Stromal cell of bone marrow (primary cell): ENCODE measurements around the gene CETN3.
"Not testable (repeated sequence)": the region's sequence is repeated elsewhere in the genome, so short reads cannot be mapped to it uniquely, and the experiment has no call there.

Source experiments
- DNase-seq: peaks from one replicate; pipeline ENCODE4 v3.0.0-alpha.2; 2012; ENCODE audit warnings: low read depth

Gene CETN3

DNA sequence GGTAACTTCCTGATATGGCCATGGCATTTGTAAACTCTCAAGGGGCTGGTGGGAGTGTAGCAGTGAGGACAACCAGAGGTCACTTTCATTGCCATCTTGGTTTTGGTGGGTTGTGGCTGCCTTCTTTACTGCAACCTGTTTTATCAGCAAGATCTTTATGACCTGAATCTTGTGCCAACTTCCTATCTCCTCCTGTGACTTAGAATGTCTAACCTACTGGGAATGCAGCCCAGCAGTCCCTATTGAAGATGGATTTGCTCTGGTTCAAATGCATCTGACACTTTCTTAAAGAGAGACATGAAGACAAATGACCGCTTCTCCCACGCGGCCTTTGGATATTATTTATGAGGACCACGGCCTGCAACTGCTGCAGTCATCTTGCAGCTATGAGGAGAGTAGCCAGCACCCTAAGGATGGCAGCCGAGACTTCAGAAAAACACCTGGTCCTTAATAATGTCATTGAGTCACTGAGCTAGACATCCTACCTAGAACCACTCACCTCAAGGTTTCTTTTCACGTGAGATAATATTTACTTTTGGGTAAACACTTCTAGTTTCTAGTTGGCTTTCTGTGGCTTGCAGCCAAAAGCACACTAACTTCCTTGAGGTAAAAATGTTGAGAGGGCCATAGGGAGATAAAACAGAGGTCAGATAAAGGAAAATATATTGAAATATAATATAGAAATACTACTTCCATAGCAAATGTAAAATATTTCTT lies 28.2 kb downstream of the CETN3 start:
- no peak for DNase-seq

DNA sequence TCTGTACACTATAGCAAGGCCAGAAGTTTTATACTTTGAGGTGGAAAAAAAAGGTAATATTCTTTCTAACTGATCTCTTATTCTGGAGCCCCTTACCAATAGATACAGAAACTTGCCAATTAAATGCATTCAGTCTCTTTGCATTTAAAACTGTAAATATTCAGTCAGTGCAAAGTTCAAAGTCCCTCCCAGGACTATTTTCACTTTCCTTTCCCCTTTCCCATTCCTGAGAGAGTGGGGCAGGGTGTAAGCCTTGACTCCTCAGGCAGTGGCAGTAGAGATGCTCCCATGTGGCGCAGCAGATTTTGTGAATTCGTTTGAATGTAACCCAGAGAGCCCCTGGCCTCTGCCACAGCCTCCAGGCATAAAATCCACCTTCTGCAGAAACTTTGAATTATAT lies 29.9 kb downstream of the CETN3 start:
- no peak for DNase-seq

DNA sequence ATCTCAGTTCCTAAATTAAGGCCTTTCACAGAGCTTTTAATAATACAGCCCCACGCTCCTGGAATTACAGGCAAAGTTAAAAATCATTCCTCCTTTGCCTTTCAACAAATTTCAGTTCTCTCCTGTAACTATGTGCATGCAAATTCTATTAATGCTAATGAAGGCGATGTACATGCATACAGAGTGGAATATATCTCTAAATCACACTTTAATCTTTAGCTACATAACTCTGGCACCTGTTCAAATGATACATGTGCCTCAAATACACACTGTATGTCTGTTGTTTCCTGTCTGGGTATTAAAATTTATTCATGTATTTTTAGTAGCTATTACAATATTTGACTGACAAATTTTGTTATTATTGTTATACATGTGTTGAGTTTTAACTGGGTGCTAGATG lies 30.8 kb downstream of the CETN3 start:
- DNase-seq = no peak

DNA sequence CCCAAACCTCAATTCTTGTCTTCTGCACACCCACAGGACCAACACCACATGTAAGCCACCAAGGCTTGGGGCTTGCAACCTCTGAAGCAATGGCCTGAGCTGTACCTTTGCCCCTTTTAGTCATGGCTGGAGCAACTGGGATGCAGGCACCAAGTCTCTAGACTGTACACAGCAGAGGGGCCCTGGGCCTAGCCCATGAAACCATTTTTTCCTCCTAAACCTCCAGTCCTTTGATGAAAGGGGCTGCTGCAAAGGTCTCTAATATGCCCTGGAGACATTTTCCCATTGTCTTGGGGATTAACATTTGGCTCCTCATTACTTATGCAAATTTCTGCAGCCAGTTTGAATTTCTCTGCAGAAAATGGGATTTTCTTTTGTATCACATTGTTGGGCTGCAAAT lies 38.3 kb downstream of the CETN3 start:
- DNase-seq = not testable (repeated sequence)

DNA sequence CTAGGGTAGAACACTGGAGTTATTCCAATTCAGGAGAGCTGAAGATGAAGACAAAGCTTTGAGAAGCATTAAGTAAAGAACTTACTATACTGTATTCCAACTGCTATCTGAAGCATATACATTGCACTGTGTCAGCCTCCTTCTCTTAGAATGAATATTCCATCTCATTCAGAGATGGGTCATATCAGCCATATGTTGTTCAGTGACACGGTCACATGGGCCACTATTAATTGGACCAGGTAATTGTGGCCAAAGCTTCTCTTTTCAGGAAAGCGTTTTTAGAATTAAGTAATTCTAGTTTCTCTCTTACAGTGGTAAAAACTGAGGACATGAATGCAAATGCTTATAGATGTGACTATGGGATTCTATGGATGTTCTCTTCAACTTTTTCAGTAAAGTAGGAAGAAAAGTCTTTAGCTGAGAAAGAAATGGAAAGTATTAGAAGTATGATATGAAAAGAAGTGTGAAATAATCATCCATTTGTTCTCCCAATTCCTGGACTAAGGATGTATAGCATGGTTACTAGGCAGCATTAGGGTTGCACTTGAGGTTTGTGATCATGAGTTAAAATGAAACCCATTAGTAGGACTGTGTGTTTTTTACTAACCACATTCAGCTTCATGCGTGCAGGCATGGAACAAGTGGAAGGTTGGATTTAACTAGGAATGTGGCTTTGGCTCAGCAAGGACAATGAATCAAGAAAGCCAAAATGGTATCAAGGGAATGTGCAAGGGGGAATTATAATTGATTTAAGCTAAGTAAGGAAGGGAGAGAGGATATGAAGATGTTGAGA lies 40.9 kb downstream of the CETN3 start:
- no peak for DNase-seq

DNA sequence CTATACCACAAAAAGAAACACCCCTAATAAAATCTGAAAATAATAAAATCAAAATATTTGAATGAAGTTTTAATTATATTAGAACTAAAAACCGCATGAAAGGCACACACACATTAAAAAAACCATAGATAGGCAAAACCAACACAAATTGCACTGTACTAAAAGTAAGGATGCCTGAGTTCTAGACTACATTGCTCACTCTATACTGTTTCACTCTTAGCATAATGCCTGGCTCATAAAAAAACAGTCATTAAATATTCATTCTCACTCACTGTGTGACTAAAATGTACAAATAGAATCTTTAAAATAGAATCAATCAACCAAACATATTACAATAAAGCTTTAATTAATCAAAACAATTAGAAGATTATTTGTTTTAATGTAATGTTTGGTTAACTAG lies 41.7 kb downstream of the CETN3 start:
- no peak for DNase-seq

DNA sequence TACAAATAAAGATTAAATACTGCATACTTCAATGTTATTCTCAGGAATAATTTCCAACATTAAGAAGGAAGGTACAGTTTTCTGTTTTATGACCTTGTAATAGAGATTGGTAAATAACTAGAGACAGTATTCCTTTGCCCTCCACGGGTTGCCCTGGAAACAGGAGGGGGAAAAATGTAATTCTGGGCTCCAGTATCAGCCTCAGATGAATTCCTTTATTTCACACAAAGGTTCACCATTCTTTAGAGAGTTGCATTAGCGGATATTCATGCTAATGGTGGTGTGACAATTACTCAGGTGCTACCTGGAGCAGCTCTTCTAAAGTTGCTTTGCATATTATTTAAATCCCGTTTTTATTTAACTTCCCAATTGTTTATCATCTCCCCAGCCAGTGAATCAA lies 42.6 kb downstream of the CETN3 start:
- no peak for DNase-seq

DNA sequence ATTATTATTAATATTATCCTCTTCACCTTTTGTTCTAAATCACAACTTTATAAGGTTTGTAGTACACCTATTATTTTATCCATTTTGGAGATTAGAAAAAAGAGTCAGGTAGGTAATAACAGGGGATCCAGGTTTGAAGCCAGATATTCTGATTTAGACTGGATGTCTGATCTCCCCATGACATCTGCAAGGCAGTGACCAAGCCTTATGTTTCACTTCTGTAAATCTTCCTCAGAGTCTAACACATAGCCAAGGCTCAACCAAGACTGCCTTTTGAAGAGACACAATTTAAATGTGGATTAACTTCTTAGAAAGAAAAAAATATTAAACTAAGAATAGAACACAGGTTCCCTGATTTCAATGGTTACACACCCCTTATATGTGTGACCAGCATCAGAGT lies 44.2 kb downstream of the CETN3 start:
- DNase-seq = no peak

DNA sequence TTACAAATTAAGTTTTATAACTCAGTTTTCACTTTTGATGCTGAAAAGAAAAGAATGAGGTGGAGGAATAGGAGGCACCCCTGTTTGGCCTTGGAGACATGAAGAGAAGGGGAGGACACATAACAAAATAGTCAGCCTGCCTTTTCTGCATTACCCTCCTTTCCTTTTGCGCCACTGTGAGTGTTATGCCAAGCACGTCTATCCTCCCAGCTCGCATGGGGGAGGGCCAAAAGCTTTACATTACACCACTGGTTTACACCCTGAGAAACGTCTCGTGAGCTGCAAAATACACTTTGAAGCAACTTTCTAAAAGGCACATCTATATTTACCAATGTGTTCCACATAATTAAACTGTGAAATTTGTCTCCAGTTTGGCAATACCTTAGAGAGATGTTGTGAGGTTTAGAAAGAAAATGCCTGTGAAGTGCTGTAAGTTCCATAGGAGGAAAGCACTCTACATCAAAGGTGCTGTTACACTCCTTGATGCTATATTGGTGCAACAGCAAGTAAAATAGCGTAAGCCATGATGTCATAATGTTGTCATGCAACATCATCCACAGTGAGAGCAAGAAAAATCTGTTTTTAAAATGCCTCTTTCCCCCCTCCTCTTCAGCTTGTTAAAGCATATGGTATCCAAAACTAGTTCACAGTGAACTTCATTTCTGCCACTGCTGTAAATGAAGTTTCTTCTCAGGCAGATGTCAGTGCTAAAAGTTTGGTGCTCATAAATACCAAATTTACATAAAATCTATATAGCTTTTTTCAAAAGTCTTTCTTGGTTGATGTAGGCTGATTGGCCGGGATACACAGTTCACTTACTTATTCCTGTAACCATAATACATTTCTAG lies 50.3 kb downstream of the CETN3 start:
- no peak for DNase-seq

DNA sequence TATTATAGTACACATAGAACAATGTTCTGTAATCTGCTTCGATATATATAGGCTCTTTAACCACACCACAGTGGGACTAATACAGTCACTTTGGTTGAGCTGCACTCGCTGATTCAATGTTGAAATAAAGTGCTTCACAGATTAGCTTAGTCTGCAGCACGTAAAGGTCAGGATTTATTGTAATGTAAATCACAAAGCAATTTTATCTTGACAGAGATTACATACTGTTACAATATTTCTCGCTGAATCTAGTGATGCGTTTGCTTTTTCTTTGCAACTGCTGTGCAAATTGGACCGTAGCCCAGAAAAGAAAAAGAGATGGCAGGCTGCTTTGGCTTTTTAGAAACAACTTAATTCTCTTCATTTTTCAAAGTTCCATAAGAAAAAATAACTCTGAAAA lies 52.9 kb downstream of the CETN3 start:
- DNase-seq = peak; percentile 5

DNA sequence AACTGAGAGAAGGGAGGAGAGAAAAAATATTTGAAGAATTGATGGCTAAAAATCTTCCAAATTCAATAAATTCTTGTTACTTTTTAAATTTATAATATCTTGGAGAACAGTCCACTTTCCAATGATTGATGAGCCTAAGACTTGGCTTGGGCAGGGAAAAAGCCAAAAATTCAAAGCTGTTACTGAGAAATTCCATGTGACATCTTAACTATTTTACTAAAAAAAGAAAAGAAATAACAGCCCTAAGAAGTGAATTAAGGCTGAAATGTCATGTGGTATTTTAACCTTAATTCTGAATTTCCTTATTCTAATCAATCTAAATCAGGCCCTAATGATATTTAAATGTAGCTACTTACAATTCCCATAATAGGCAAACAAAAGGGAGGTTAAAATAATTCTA lies 53.4 kb downstream of the CETN3 start:
- no peak for DNase-seq

DNA sequence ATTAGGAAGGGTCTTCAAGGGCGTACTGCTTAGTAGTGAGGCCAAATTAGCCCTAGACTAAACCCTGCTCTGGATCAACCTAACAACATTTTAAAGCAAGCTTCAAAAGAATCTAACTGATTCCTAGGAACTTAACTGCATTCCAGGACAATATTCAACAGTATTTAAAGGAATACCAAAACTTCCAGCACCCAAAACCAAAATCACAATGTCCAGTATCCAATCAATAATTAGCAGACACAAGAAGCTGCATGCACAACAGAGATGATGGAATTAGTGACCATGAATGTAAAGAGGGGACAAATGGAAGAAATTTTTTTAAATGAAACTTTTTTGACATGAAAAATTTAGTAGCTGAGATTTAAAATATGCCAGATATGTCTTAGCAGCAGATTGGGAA lies 53.9 kb downstream of the CETN3 start:
- DNase-seq = no peak

DNA sequence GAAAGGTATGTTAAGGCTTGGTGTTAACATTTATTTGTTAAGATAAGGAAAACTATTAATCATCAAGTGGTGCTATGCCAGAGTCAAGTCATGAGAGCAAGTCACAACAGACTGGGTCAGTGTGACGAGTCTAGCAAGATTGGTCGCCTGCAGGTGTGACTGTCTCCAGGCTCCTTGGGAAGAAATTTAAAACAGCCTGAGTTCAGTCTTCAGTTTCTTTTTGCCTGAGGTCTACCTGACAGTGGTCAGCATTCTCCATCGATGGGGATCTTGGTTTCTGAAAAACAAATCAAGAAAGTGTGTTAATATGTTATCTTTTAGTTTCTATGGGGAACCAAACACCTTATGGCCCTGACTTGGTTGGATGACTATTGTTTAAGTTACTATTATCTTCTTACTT lies 56.3 kb downstream of the CETN3 start:
- DNase-seq = no peak

DNA sequence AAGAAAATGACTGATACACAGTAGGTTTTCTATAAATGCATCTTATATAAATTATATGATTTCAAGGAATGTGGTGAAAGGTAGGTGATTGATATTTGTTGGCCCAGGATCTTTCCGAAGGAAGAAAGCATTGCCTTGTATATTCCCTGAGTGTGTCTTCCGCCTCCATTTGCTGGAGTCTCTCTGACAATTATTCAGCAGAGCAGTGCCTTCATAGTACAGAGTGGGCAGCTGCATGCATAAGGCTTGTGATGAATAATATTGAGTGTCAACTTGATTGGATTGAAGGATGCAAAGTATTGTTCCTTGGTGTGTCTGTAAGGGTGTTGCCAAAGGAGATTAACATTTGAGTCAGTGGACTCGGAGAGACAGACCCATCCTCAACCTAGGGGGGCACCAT lies 58.5 kb downstream of the CETN3 start:
- DNase-seq = no peak

DNA sequence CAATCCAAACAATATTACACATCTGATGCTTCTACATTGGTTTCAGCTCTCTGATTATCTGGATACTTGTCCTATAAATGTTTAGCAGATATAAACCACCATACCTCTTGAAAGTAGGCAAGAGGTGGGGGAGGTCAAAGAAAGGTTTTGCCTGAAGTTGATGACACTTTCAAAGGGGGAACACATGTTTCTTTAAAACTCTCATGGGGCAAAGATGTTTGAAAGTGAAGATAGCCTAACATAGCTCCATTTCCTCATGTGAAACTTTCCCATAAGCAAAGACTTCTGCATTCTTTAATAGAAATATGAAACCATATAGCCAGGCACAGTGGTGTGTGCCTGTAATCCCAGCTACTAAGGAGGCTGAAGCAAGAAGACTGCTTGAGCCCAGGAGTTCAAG lies 62.1 kb downstream of the CETN3 start:
- DNase-seq = no peak

DNA sequence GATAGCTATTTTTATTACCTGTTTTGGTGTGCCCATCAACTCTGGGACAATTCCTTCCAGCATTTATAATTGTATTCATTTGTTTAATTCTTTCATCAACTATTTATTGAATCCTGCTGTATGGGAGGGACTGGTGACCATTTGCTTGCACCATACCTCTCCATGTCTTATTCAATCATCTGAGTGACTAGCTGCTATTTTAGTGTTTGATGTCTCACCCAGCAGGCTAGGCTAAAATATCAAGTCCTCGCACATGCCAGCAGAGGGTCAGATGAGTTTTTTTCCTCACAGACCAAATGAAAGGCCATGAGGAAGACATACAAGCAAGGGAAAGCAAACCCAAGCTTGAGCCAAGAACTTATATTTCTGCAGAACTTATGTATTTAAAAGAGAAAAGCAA lies 63.9 kb downstream of the CETN3 start:
- DNase-seq = no peak

DNA sequence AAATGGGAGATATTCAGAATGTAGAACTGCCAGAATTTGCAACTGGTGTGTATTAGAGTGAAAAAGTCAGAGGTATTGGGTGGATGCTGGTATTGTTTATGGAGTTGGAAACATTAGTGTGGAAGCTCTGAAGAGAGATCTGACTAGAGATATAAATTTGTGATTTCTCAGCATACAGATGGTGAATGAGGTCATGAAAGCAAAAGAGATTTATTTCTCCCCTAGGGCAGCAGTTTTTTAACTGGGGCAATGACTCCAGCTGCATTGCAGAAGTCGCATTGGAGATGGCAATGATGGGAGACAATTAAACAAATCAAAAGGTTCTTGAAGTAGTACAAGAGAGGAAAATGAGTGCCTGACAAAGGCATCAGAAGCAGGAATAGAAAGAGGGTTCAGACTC lies 64.9 kb downstream of the CETN3 start:
- DNase-seq = no peak

DNA sequence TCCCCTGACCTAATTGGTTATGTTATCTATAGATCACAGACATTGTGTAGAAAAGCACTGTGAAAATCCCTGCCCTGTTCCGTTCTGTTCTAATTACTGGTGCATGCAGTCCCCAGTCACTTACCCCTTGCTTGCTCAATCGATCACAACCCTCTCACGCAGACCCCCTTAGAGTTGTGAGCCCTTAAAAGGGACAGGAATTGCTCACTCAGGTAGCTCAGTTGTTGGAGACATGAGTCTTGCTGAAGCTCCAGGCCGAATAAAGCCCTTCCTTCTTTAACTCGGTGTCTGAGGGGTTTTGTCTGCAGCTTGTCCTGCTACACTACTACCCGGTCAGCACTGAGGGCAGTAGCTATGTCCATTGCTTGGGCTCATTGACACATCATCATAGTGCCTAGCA lies 65.8 kb downstream of the CETN3 start:
- not testable (repeated sequence) for DNase-seq

DNA sequence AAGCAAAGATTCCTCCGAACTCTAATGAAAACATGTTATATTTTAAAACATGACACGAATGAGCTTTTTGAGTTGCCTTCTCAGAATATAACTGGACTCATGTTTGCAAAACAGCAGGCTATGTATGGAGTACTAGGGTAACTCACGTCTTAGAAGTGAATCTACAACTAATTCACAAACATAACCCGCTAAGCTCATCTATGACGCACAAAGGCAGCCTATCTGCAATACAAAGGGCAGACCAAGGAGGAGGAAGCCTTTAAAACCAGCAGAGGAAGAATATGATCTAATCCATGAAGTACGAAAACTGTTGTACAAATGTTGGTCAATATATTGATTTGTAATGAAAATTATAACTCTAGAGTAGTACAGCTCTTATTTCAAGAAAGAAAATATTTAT lies 67.0 kb downstream of the CETN3 start:
- DNase-seq = no peak
